GM23338 (cell line): ENCODE data around the gene GMPPB. TPM values are rescaled to one million over a fixed set of nuclear protein-coding genes. Genes with fewer than 3 reads are reported as not detected.

ENCODE experiments used
- ATAC-seq: fragments of 200-7000 bp; cut with Tn5 transposase; 3 replicates; pipeline ENCODE4 v1.9.1; 2020
- DNase-seq: peaks from one replicate; pipeline ENCODE4 v3.0.0-alpha.2; 2015; ENCODE audit warnings: low spot score
- H2AFZ ChIP-seq: fragments of 200-600 bp; sonication (generic); 2 replicates; pipeline ENCODE4 v1.8.0; 2016; ENCODE audit warnings: antibody characterized with exemption, mild to moderate bottlenecking, moderate library complexity
- H3F3A ChIP-seq: fragments of 200-600 bp; sonication (generic); replicated peaks from 2 replicates; pipeline ENCODE4 v1.8.0; 2017; ENCODE audit warnings: antibody characterized with exemption, mixed run types, low read depth
- H3K27ac ChIP-seq: fragments of 200-600 bp; sonication (generic); 2 replicates; pipeline ENCODE4 v1.6.1; 2016; ENCODE audit warnings: low read depth
- H3K27me3 ChIP-seq: fragments of 200-600 bp; sonication (generic); 2 replicates; pipeline ENCODE4 v1.8.0; 2016; ENCODE audit warnings: mild to moderate bottlenecking, mixed run types, moderate library complexity; ENCODE audit not compliant: insufficient read depth
- H3K36me3 ChIP-seq: fragments of 200-600 bp; sonication (generic); 2 replicates; pipeline ENCODE4 v1.8.0; 2016; ENCODE audit warnings: mild to moderate bottlenecking; ENCODE audit not compliant: insufficient read depth
- H3K4me1 ChIP-seq: fragments of 200-600 bp; sonication (generic); 2 replicates; pipeline ENCODE4 v1.8.0; 2016; ENCODE audit warnings: mild to moderate bottlenecking, moderate library complexity; ENCODE audit not compliant: insufficient read depth
- H3K4me2 ChIP-seq: fragments of 200-600 bp; sonication (generic); 2 replicates; pipeline ENCODE4 v1.7.1; 2017; ENCODE audit warnings: mixed run types
- H3K4me3 ChIP-seq: fragments of 200-600 bp; sonication (generic); 2 replicates; pipeline ENCODE4 v1.6.1; 2016; ENCODE audit warnings: mixed run types
- H3K79me2 ChIP-seq: fragments of 200-600 bp; sonication (generic); replicated peaks from 2 replicates; pipeline ENCODE4 v1.8.0; 2017; ENCODE audit warnings: mild to moderate bottlenecking; ENCODE audit not compliant: insufficient read depth
- H3K9me2 ChIP-seq: fragments of 200-600 bp; sonication (generic); 2 replicates; pipeline ENCODE4 v1.8.0; 2017; ENCODE audit not compliant: insufficient read depth
- H4K20me1 ChIP-seq: fragments of 200-600 bp; sonication (generic); replicated peaks from 2 replicates; pipeline ENCODE4 v1.8.0; 2017; ENCODE audit warnings: mild to moderate bottlenecking; ENCODE audit not compliant: insufficient read depth
- H3K27ac Mint-ChIP-seq: 2 replicates; pipeline ENCODE4 v1.8.0; 2020; ENCODE audit warnings: inconsistent platforms, mild to moderate bottlenecking, moderate library complexity, mixed read lengths
- H3K27me3 Mint-ChIP-seq: 3 replicates; pipeline ENCODE4 v1.8.0; 2022; ENCODE audit warnings: low read depth, mild to moderate bottlenecking, moderate library complexity, mixed read lengths, inconsistent platforms; ENCODE audit not compliant: insufficient read depth, poor library complexity
- H3K36me3 Mint-ChIP-seq: 3 replicates; pipeline ENCODE4 v1.8.0; 2021; ENCODE audit warnings: low read depth, mild to moderate bottlenecking, inconsistent platforms, moderate library complexity, mixed read lengths
- H3K4me1 Mint-ChIP-seq: 3 replicates; pipeline ENCODE4 v1.8.0; 2020; ENCODE audit warnings: mild to moderate bottlenecking, inconsistent platforms, mixed read lengths
- H3K4me3 Mint-ChIP-seq: 3 replicates; pipeline ENCODE4 v1.8.0; 2021; ENCODE audit warnings: moderate library complexity, mild to moderate bottlenecking, inconsistent platforms, mixed read lengths
- H3K9me3 Mint-ChIP-seq: 3 replicates; pipeline ENCODE4 v1.8.0; 2020; ENCODE audit warnings: moderate library complexity, mild to moderate bottlenecking, inconsistent platforms, mixed read lengths
- CREB1 ChIP-seq: fragments of 250-450 bp; sonication (Bioruptor Pico); IDR thresholded peaks from 2 replicates; pipeline ENCODE4 v1.5.0; 2020; ENCODE audit warnings: low read depth, mild to moderate bottlenecking, moderate library complexity
- CTCF ChIP-seq, 2 experiments: fragments of 200-600 bp in 1 of 2; sonication (generic) in 1 of 2; conservative IDR thresholded peaks; 2 replicates each; pipeline versions ENCODE4 v1.5.1 to v1.6.1; 2016 to 2017; ENCODE audit warnings: antibody characterized with exemption in 2 of 2, low read depth in 2 of 2, mild to moderate bottlenecking in 2 of 2, moderate library complexity in 1 of 2
- ETS1 ChIP-seq: IDR thresholded peaks from 2 replicates; pipeline ENCODE4 v1.6.1; 2016; ENCODE audit warnings: antibody characterized with exemption
- EZH2 ChIP-seq: fragments of 200-600 bp; sonication (generic); IDR thresholded peaks from one replicate; pipeline ENCODE4 v1.8.0; 2017; ENCODE audit warnings: antibody characterized with exemption, mild to moderate bottlenecking, low read depth; ENCODE audit not compliant: unreplicated experiment
- EZH2phosphoT487 ChIP-seq: fragments of 200-600 bp; sonication (generic); IDR thresholded peaks from one replicate; pipeline ENCODE4 v1.8.1; 2018; ENCODE audit warnings: antibody characterized with exemption; ENCODE audit not compliant: unreplicated experiment
- JUNB ChIP-seq: IDR thresholded peaks from one replicate; pipeline ENCODE4 v1.6.1; 2016; ENCODE audit warnings: antibody characterized with exemption; ENCODE audit not compliant: unreplicated experiment
- NANOG ChIP-seq: IDR thresholded peaks from 2 replicates; pipeline ENCODE4 v1.6.1; 2016; ENCODE audit warnings: antibody characterized with exemption, borderline replicate concordance
- POLR2AphosphoS5 ChIP-seq: IDR thresholded peaks from 2 replicates; pipeline ENCODE4 v1.6.1; 2016; ENCODE audit warnings: antibody characterized with exemption, low read depth
- REST ChIP-seq: IDR thresholded peaks from one replicate; pipeline ENCODE4 v1.6.1; 2018; ENCODE audit warnings: antibody characterized with exemption; ENCODE audit not compliant: unreplicated experiment
- STAT1 ChIP-seq: IDR thresholded peaks from one replicate; pipeline ENCODE4 v1.6.1; 2016; ENCODE audit warnings: antibody characterized with exemption; ENCODE audit not compliant: unreplicated experiment
- ZNF114 ChIP-seq: fragments of 250-450 bp; sonication (Bioruptor Pico); IDR thresholded peaks from 2 replicates; pipeline ENCODE4 v1.5.0; 2020; ENCODE audit warnings: mild to moderate bottlenecking, moderate library complexity
- ZNF331 ChIP-seq: fragments of 250-450 bp; sonication (Bioruptor Pico); IDR thresholded peaks from 2 replicates; pipeline ENCODE4 v1.5.0; 2020; ENCODE audit warnings: low read depth, mild to moderate bottlenecking, moderate library complexity
- ZNF462 ChIP-seq: fragments of 250-450 bp; sonication (Bioruptor Pico); IDR thresholded peaks from 2 replicates; pipeline ENCODE4 v1.5.0; 2020; ENCODE audit warnings: mild to moderate bottlenecking, moderate library complexity
- polyA plus RNA-seq: library from polyadenylated mRNA; unstranded; fragments of >200 nt; fragmentation: Nextera tagmentation; extraction: Ambion mirVana; gene quantifications from 2 replicates; pipeline ENCODE4 v1.2.1, GENCODE V29; 2016
- total RNA-seq: library from RNA; depleted of rRNA; stranded (reverse); fragments of >200 nt; shearing (Covaris generic); gene quantifications from 2 replicates; pipeline ENCODE4 v1.2.3, GENCODE V29; 2014

The GMPPB gene
- total and polyA plus RNA-seq, 2 experiments from 2014 or later = 10.2 to 36.1 TPM

GRCh38 chr3:49714728-49715550, 8.8 kb downstream of the GMPPB start:
- DNase-seq = no peak
- Histone ChIP-seq H3K36me3 (no peaks in the 10 kb centered on the region), H3F3A (0 out of 2 replicates have a peak, but pooled peaks cover 4% of the 10 kb centered on the region), H3K79me2 (no peaks in the 10 kb centered on the region), H3K27ac (no peak overlapping the region), H3K4me3 (no peak overlapping the region), H3K4me2 (no peak overlapping the region), H2AFZ (no peak overlapping the region), H3K4me1 (no peaks in the 10 kb centered on the region; the same call in 1 of the 2 replicates), H3K9me2 (no peaks in the 10 kb centered on the region), H4K20me1 (peaks cover 2% of the 10 kb centered on the region; the same call in 1 of the 2 replicates), H3K27me3 (no peaks in the 10 kb centered on the region)
- TF ChIP-seq JUNB (no peak), CTCF (conservative IDR thresholded peaks at IDR 0.05; ENCODE audit: low read depth in 2 of 2) (no peak), ZNF114 (CRISPR knock-in tag) (no peak), ZNF331 (CRISPR knock-in tag) (no peak), EZH2 (no peak), ZNF462 (CRISPR knock-in tag) (no peak), CREB1 (CRISPR knock-in tag) (no peak), NANOG (no peak), EZH2phosphoT487 (no peak), POLR2AphosphoS5 (no peak), ETS1 (no peak), STAT1 (no peak), REST (no peak)
- Mint-ChIP-seq H3K36me3 (peaks cover 4% of the 10 kb centered on the region; the same call in 1 of the 3 replicates), H3K9me3 (peaks cover 6% of the 10 kb centered on the region; the same call in 1 of the 3 replicates), H3K4me1 (peaks cover 15% of the 10 kb centered on the region), H3K4me3 (no peak overlapping the region), H3K27ac (no peak overlapping the region), H3K27me3 (peaks cover 28% of the 10 kb centered on the region)
- ATAC-seq = no peak
